GM12892 (cell line): ENCODE data around the gene SLC50A1.

Experiments used
- POLR2A ChIP-seq: IDR thresholded peaks from 2 replicates; pipeline ENCODE4 v1.6.1; 2011; ENCODE audit warnings: low read depth, low read length, control low read depth
- POLR2AphosphoS5 ChIP-seq: IDR thresholded peaks from 2 replicates; pipeline ENCODE4 v1.6.1; 2011; ENCODE audit warnings: low read depth, low read length, control low read depth

- TF ChIP-seq POLR2AphosphoS5 = no peak
- TF ChIP-seq POLR2A = no peak
These were observed 10.1 kb upstream of the SLC50A1 start for GRCh38 chr1:155125511-155125945.
